ENCODE measurements around the gene MRPL21.

The MRPL21 gene

GRCh38 chr11:68946416-68947090, 42.9 kb upstream of the MRPL21 start:
- TF ChIP-seq, protein P1, sequence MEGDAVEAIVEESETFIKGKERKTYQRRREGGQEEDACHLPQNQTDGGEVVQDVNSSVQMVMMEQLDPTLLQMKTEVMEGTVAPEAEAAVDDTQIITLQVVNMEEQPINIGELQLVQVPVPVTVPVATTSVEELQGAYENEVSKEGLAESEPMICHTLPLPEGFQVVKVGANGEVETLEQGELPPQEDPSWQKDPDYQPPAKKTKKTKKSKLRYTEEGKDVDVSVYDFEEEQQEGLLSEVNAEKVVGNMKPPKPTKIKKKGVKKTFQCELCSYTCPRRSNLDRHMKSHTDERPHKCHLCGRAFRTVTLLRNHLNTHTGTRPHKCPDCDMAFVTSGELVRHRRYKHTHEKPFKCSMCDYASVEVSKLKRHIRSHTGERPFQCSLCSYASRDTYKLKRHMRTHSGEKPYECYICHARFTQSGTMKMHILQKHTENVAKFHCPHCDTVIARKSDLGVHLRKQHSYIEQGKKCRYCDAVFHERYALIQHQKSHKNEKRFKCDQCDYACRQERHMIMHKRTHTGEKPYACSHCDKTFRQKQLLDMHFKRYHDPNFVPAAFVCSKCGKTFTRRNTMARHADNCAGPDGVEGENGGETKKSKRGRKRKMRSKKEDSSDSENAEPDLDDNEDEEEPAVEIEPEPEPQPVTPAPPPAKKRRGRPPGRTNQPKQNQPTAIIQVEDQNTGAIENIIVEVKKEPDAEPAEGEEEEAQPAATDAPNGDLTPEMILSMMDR (conservative IDR thresholded peaks at IDR 0.05; ENCODE audit: low read depth, low read length) = no peak
- no peak overlapping the region for H3K4me3 ChIP-seq (ENCODE audit: low read depth, low read length)
- DNase-seq (ENCODE audit: low read depth) = peak; percentile 89

GRCh38 chr11:68942751-68943271, 39.2 kb upstream of the MRPL21 start:
- no peak overlapping the region for H3K4me3 ChIP-seq (ENCODE audit: low read depth, low read length)
- no peak for DNase-seq (ENCODE audit: low read depth)
- TF ChIP-seq, protein P1 (conservative IDR thresholded peaks at IDR 0.05; ENCODE audit: low read depth, low read length) = no peak

GRCh38 chr11:68942095-68942620, 38.5 kb upstream of the MRPL21 start:
- H3K4me3 ChIP-seq (ENCODE audit: low read depth, low read length) = no peak overlapping the region
- TF ChIP-seq, protein P1 (conservative IDR thresholded peaks at IDR 0.05; ENCODE audit: low read depth, low read length) = no peak
- DNase-seq (ENCODE audit: low read depth) = no peak

DNA sequence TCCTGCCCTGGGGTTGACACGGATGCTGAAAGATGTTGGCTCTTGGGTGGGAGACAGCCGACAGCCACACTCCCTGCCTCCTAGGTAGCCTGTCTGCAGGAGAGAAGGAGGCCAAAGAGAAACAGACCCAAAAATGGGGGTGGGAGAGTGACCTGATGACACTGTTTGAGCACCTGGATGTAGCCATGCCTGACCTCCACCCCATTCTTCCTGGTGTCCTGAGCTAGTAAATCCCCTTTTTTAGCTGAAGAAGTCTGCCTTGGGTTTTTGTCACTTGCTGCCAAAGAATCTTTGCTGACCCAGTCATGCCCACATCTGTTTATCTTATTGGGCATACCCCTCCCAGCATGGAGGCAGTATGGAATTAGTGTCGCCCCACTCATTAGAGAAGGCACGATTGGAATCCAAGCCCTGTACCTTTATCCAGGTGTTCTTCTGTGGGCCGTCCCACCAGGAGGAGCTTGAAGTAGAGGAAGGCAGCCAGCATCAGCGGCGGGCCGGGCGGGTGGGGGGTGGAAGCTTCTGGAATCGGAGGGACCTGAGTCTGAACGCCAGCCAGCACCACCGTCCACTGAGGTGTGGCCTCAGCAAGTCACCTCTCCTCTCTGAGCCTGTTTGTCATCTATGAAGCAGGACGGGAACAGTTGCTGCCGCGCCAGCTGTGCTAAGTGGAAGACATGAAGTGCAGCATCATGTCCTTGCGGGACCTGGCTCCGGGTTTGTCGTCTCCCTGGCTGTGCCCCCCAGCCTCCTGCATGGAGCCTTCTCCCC, 37.9 kb upstream of the MRPL21 start:
- no peak for DNase-seq (ENCODE audit: low read depth)
- TF ChIP-seq, protein P1 (conservative IDR thresholded peaks at IDR 0.05; ENCODE audit: low read depth, low read length) = no peak
- H3K4me3 ChIP-seq (ENCODE audit: low read depth, low read length) = no peak overlapping the region

DNA sequence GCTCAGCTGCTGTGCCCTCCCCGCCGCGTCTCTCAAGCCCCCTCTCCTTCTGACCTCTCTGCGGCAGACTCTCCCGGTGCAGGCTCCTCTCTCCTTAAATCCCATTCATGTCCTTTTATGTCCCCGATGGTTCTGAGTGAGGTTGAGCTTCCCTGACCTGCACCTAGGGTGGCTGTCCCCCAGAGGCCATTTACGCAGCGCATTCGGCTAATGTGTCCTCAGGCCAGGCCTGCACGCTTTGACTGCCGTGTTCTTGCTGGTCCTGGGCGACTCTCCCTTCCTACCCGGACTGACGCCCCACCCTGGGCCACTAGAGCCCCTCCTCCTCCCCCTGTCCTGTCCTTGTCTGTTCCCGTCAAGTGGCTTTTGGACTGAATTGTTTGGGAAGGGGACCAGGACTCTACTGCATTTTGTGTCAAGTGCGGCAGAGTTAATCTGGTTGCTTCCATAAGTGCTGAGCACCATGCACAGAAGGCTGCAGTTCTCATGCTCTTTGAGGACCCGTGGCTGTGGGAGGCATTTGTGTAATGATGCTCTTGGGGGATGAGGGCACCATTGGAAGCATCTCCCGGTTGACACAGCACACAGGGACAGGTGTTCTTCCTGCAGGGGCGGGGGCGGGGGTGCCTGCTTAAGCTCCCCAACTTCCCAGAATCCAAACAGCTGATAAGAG, 37.2 kb upstream of the MRPL21 start:
- H3K4me3 ChIP-seq (ENCODE audit: low read depth, low read length) = no peak overlapping the region
- DNase-seq (ENCODE audit: low read depth) = no peak
- TF ChIP-seq, protein P1 (conservative IDR thresholded peaks at IDR 0.05; ENCODE audit: low read depth, low read length) = no peak

DNA sequence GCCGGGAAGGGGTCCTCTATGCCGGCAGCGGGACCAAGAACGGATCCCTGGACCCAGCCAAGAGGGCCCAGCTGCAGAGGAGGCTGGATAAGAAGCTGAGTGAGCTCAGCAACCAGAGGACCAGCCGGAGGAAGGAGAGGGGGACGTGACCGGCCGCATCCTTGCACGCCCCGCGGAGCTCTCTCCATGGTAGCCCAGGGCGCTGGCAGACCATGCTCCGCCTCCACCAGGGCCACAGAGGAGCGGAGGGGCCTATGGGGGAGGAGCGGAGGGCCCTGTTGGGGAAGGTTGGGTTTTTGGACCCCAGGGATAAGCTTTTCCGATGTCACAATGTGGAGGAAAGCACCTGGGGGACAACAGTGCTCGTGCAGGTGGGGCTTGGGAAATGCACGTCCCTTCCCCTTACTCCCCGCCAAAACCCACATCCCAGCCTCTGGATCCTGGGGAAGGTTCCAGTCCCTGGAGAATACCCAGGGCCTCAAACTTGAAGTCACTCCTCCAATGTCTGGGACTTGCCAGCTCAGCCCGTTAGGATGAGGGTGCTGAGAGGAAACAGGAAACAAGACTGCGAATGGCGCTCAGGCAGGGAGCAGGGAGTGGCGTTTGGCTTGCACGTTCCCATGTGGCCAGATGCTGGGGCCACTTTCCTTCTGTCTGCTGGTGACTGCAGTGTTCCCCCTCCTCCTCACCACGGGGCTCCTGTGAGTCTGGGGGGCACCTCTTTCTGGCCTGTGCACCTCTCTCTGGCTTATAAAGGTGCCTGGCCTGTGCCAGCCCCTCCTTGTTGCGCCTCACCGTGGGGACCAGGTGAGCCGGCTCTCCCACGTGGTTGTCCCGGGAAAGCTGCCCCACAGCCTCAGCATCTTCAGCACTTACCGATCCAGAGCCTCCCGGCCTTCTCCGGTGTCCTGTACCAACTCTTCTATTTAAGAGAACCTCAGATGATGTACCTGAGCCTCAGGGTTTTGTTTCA, 36.2 kb upstream of the MRPL21 start:
- H3K4me3 ChIP-seq (ENCODE audit: low read depth, low read length) = no peak overlapping the region
- DNase-seq (ENCODE audit: low read depth) = no peak
- TF ChIP-seq, protein P1 (conservative IDR thresholded peaks at IDR 0.05; ENCODE audit: low read depth, low read length) = no peak
